Keratinocyte (primary cell): Measurements from ENCODE around the gene AKR7A3.

Source experiments
- CTCF ChIP-seq, 3 experiments: IDR thresholded peaks in 1 of 3; conservative IDR thresholded peaks in 1 of 3; optimal IDR thresholded peaks in 1 of 3; 2 replicates in 2 of 3; 3 replicates in 1 of 3; pipeline versions ENCODE3 to v1.5.1; 2011; ENCODE audit warnings: low read length in 3 of 3, mild to moderate bottlenecking in 3 of 3, moderate library complexity in 2 of 3, control low read depth in 1 of 3, inconsistent platforms in 1 of 3; ENCODE audit not compliant: insufficient read depth in 2 of 3; ENCODE audit errors: extremely low read depth in 1 of 3
- EZH2 ChIP-seq: IDR thresholded peaks from one replicate; pipeline ENCODE4 v1.6.1; 2012; ENCODE audit warnings: inconsistent platforms, mild to moderate bottlenecking, low read length, moderate library complexity

GRCh38 chr1:19234224-19234623 lies 54.3 kb downstream of the AKR7A3 start:
- TF ChIP-seq CTCF (optimal IDR thresholded peaks at IDR 0.05 in 1 of 3, IDR thresholded peaks at IDR 0.05 in 1 of 3, conservative IDR thresholded peaks at IDR 0.05 in 1 of 3; ENCODE audit: extremely low read depth in 1 of 3, insufficient read depth in 2 of 3, low read length in 3 of 3): no peak
- TF ChIP-seq EZH2: no peak
